SK-N-SH treated with all-trans-retinoic acid at 6 μM for 48 hours (cell line): ENCODE data around the gene SPCS2.

Experiments
- CSDC2 ChIP-seq: fragments of 250-450 bp; sonication (Bioruptor Pico); IDR thresholded peaks from 2 replicates; pipeline ENCODE4 v1.5.0; 2020; ENCODE audit warnings: mild to moderate bottlenecking, moderate library complexity
- CSRNP3 ChIP-seq: fragments of 250-450 bp; sonication (Bioruptor Pico); IDR thresholded peaks from 2 replicates; pipeline ENCODE4 v1.5.1; 2021; ENCODE audit warnings: mild to moderate bottlenecking, moderate library complexity
- ISL1 ChIP-seq: fragments of 250-450 bp; sonication (Bioruptor Pico); IDR thresholded peaks from 2 replicates; pipeline ENCODE4 v2.1.2; 2022; ENCODE audit warnings: mild to moderate bottlenecking, moderate library complexity
- RARB ChIP-seq: fragments of 250-450 bp; sonication (Bioruptor Pico); IDR thresholded peaks from 2 replicates; pipeline ENCODE4 v1.8.0; 2021; ENCODE audit warnings: mild to moderate bottlenecking, moderate library complexity
- TSHZ2 ChIP-seq: fragments of 250-450 bp; sonication (Bioruptor Pico); IDR thresholded peaks from 2 replicates; pipeline ENCODE4 v1.5.0; 2020; ENCODE audit warnings: mild to moderate bottlenecking, moderate library complexity
- ZFP3 ChIP-seq: fragments of 250-450 bp; sonication (Bioruptor Pico); IDR thresholded peaks from 2 replicates; pipeline ENCODE4 v1.5.0; 2020; ENCODE audit warnings: mild to moderate bottlenecking, moderate library complexity
- ZFP30 ChIP-seq: fragments of 450-650 bp; formaldehyde crosslinking; IDR thresholded peaks from 2 replicates; pipeline ENCODE4 v1.5.0; 2022; ENCODE audit warnings: mild to moderate bottlenecking, moderate library complexity
- ZNF565 ChIP-seq: fragments of 450-650 bp; formaldehyde crosslinking; conservative IDR thresholded peaks from 2 replicates; pipeline ENCODE4 v1.5.0; 2020; ENCODE audit warnings: low read depth, mild to moderate bottlenecking, moderate library complexity
- ZNF70 ChIP-seq: fragments of 450-650 bp; formaldehyde crosslinking; IDR thresholded peaks from 2 replicates; pipeline ENCODE4 v1.5.0; 2020; ENCODE audit warnings: mild to moderate bottlenecking, moderate library complexity
- ZNF8 ChIP-seq: fragments of 450-650 bp; formaldehyde crosslinking; IDR thresholded peaks from 2 replicates; pipeline ENCODE4 v1.5.0; 2020; ENCODE audit warnings: mild to moderate bottlenecking, moderate library complexity

- TF ChIP-seq ZNF8 (CRISPR knock-in tag) (no peak), RARB (CRISPR knock-in tag) (no peak), CSDC2 (CRISPR knock-in tag) (no peak), ZFP3 (CRISPR knock-in tag) (no peak), CSRNP3 (no peak), ZFP30 (CRISPR knock-in tag) (no peak), ZNF70 (CRISPR knock-in tag) (no peak), ZNF565 (CRISPR knock-in tag) (no peak), TSHZ2 (CRISPR knock-in tag) (no peak), ISL1 (CRISPR knock-in tag) (no peak)
Measured at GRCh38 chr11:75000975-75001354, 51.9 kb downstream of the SPCS2 start.
